Measurements from ENCODE around the gene KRTAP12-1.
"Not testable (repeated sequence)": the region's sequence is repeated elsewhere in the genome, so short reads cannot be mapped to it uniquely, and the experiment has no call there.

Gene KRTAP12-1

GRCh38 chr21:44638506-44639330, 43.2 kb downstream of the KRTAP12-1 start:
- not testable (repeated sequence) for DNase-seq

GRCh38 chr21:44637851-44638348, 44.1 kb downstream of the KRTAP12-1 start:
- not testable (repeated sequence) for DNase-seq

DNA sequence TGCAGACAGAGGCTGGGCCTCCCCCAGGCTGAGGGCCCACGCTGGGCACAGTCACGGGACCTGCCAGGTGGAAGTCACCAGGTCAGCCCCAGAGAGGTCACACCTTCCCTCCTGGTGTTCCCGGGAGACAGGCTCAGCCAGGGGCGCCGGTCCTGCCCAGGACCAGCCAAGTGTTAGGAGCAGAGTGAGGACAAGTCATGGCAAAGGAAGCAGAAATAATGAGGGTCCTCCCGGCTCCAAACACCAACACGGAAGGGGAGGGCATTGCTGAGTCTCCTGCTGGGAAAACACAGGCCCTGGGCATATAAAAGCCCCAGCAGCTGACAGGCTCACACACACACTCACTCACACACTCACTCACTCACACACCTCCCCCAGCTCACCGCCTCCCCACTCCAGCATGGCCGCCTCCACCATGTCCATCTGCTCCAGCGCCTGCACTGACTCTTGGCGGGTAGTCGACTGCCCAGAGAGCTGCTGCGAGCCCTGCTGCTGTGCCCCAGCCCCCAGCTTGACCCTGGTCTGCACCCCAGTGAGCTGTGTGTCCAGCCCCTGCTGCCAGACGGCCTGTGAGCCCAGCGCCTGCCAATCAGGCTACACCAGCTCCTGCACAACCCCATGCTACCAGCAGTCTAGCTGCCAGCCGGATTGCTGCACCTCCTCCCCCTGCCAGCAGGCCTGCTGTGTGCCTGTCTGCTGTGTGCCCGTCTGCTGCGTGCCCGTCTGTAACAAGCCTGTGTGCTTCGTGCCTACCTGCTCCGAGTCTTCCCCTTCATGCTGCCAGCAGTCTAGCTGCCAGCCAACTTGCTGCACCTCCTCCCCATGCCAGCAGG, 44.7 kb downstream of the KRTAP12-1 start, which contains the start of gene KRTAP10-10:
KRTAP10-10 (plus strand) TSS at position 339 of the 833 bp plus-strand sequence; CDS start at position 401, 62 bp downstream.
- peak; percentile 28 for DNase-seq

DNA sequence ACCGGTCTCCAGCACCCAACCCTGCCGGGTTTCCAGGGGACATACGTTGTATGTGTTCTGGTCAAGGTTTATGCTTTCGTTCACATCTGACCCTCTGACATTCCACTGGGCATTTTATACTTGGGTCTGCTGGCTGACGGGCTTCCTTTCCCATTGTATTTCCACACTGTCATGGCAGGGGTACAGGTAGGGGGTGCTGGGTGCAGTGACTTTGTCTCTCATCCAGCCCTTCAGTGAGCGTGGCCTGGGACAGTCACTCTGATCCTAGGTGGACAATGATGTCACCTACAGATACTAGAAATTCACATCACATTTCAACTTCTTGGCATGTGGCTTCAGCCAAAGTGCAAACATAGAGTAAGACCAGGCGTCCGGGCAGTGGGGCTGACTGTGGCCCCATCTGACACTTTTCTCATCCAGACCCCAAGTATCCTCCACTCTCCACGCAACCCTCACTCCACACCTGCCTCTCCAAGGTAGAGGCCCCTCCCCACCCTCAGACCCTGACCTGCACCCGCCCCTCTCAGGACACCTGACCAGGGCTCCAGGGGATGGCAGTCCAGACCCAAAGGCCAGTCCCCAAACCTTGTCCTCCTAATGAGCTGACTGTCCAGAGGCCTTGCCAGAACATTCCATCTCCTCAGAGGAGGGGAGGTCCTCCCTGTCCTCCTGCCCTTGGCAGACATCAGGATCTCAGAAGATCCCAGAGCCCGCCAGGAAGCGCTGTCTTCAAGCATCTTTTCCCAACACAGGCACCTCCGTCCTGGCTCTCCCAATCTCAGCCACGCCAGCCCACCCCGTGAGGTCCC, 45.5 kb downstream of the KRTAP12-1 start:
- no peak for DNase-seq

DNA sequence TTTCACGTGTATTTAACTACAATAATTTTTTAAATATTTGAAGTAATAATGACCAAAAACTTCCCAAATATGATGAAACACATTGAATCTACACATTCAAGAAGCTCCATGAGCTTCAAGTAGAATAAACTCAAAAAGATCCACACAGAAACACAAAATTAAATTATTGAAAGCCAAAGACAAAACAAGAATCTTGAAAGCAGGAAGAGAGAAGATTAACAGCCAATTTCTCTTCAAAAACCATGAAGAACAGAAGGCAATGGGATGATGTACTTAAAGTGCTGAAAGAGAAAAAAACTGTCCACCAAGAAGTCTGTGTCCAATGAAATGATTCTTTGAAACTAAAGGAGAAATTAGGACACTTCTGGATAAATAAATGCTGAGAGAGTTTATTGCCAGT, 49.9 kb downstream of the KRTAP12-1 start:
- DNase-seq: no peak
